Spleen (tissue), 11 donors: ENCODE measurements around the gene CHD3. TPM values are rescaled to one million over a fixed set of nuclear protein-coding genes. Genes with fewer than 3 reads are reported as not detected.

Experiments
- DNase-seq: peaks from one replicate; pipeline ENCODE4 v3.0.0-alpha.2; 2020
- H3K27ac ChIP-seq, 8 donors: fragments of 200-600 bp; sonication (generic) in 7 of 8; 1 replicate in 4 of 8; 2 replicates in 4 of 8; pipeline versions ENCODE4 v1.5.0 to v1.8.0; 2016 to 2021; ENCODE audit warnings: inconsistent platforms in 4 of 8, mild to moderate bottlenecking in 4 of 8, moderate library complexity in 1 of 8
- H3K27me3 ChIP-seq, 7 donors: fragments of 200-600 bp; sonication (generic) in 6 of 7; replicated peaks in 1 of 7; 1 replicate in 4 of 7; 2 replicates in 3 of 7; pipeline versions ENCODE4 v1.5.0 to v1.8.0; 2016 to 2021; ENCODE audit warnings: inconsistent platforms in 3 of 7, mild to moderate bottlenecking in 1 of 7
- H3K36me3 ChIP-seq, 6 donors: fragments of 200-600 bp; sonication (generic) in 5 of 6; 1 replicate in 4 of 6; 2 replicates in 2 of 6; pipeline versions ENCODE4 v1.5.0 to v1.8.0; 2016 to 2021; ENCODE audit warnings: inconsistent platforms in 2 of 6
- H3K4me1 ChIP-seq, 6 donors: fragments of 200-600 bp; sonication (generic) in 5 of 6; 1 replicate in 3 of 6; 2 replicates in 3 of 6; pipeline versions ENCODE4 v1.5.0 to v1.8.0; 2016 to 2021; ENCODE audit warnings: inconsistent platforms in 3 of 6
- H3K4me3 ChIP-seq, 8 donors: fragments of 200-600 bp; sonication (generic) in 7 of 8; 1 replicate in 4 of 8; 2 replicates in 4 of 8; pipeline versions ENCODE4 v1.5.0 to v1.8.0; 2016 to 2021; ENCODE audit warnings: inconsistent platforms in 4 of 8, mild to moderate bottlenecking in 4 of 8, moderate library complexity in 2 of 8
- H3K9me3 ChIP-seq, 8 donors: fragments of 200-600 bp; sonication (generic) in 7 of 8; 1 replicate in 4 of 8; 2 replicates in 4 of 8; pipeline versions ENCODE4 v1.5.0 to v1.8.0; 2016 to 2021; ENCODE audit warnings: inconsistent platforms in 4 of 8
- CTCF ChIP-seq, 11 experiments: fragments of 200-600 bp in 7 of 11; fragments of 450-650 bp in 4 of 11; sonication (generic) in 4 of 11; IDR thresholded peaks in 8 of 11; conservative IDR thresholded peaks in 3 of 11; 1 replicate in 7 of 11; 2 replicates in 4 of 11; pipeline versions ENCODE4 v1.4.0 to v1.8.0; 2016 to 2021; ENCODE audit warnings: antibody characterized with exemption in 11 of 11, inconsistent platforms in 4 of 11, mild to moderate bottlenecking in 1 of 11
- POLR2A ChIP-seq, 3 donors: fragments of 450-650 bp; IDR thresholded peaks; one replicate each; pipeline ENCODE4 v1.5.1; 2017; ENCODE audit warnings: antibody characterized with exemption in 3 of 3, mild to moderate bottlenecking in 1 of 3
- POLR2AphosphoS5 ChIP-seq, 3 donors: sonication (generic); formaldehyde crosslinking; IDR thresholded peaks; one replicate each; pipeline ENCODE4 v1.5.1; 2017; ENCODE audit warnings: antibody characterized with exemption in 3 of 3
- WGBS, 5 donors: extraction: QIAGEN DNeasy Blood & Tissue Kit in 3 of 5; methylation state at CpG; one replicate each; pipeline versions ENCODE4 v1.1.5 to v1.1.7; 2013 to 2018; 5-methylcytosine and 5-hydroxymethylcytosine counted together
- intact Hi-C: fragments of 100-400 bp; cut with DNase I; formaldehyde crosslinking; loops from one replicate; pipeline ENCODE4 v1.15.0; 2023; ENCODE audit warnings: low total_unique reads
- polyA plus RNA-seq, 3 donors: library from polyadenylated mRNA; stranded (reverse); fragments of 200-250 nt; gene quantifications; one replicate each; pipeline ENCODE4 v1.2.1, GENCODE V29; 2013
- total RNA-seq, 7 donors: library from RNA; depleted of rRNA in 3 of 7; stranded (reverse); fragments of >200 nt in 3 of 7; fragmentation: NEBNext Ultra II Directional in 4 of 7; extraction: Animal tissue kit (Norgen Biotek cat#: 25700) in 4 of 7; gene quantifications; one replicate each; pipeline versions ENCODE4 v1.1.0 to v1.2.1, GENCODE V29; 2016 to 2021
- donor health status: healthy with polysubstance abuse.
- donor health status: DM: no; HTN: no; CAD: no; lungs with moderate emphysema.
- donor health status: DM: no; HTN: no; CAD: no.
- donor health status: Bipolar disorder and iron deficiency.
- donor health status: healthy.
- donor health status: DM: no; HTN: no; CAD: no.
- donor health status: DM: yes; HTN: yes; CAD: no.

The CHD3 gene
- total and polyA plus RNA-seq, 10 donors: 37.0 to 117 (median 82.5) TPM

DNA sequence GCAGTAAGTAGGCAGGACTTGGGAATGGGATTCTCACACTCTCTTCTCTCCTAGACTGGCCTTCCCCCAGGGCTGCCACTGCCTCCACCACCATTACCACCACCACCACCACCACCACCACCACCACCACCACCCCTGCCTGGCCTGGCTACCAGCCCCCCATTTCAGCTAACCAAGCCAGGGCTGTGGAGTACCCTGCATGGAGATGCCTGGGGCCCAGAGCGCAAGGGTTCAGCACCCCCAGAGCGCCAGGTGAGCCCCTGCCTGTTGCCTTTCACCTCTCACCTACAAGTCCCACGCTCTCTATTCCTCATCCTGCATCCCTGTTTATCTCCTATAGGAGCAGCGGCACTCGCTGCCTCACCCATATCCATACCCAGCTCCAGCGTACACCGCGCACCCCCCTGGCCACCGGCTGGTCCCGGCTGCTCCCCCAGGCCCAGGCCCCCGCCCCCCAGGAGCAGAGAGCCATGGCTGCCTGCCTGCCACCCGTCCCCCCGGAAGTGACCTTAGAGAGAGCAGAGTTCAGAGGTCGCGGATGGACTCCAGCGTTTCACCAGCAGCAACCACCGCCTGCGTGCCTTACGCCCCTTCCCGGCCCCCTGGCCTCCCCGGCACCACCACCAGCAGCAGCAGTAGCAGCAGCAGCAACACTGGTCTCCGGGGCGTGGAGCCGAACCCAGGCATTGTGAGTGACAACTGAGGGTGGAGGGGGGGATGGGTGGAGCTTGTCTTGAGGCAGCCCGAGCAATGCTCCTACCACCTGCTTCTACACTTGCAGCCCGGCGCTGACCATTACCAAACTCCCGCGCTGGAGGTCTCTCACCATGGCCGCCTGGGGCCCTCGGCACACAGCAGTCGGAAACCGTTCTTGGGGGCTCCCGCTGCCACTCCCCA is 41.6 kb upstream of the CHD3 start:
- TF ChIP-seq POLR2AphosphoS5 (IDR thresholded peaks at IDR 0.05) (peak in 2 of 3 donors; percentile 13 to 62), CTCF (IDR thresholded peaks at IDR 0.05 in 8 of 11, conservative IDR thresholded peaks at IDR 0.05 in 3 of 11) (no peak)
- Histone ChIP-seq H3K4me3 (no peak overlapping the region), H3K9me3 (no peaks in the 10 kb centered on the region), H3K4me1 (peaks cover 18 to 88% (median 32%) of the 10 kb centered on the region in 6 donors), H3K27me3 (no peaks in the 10 kb centered on the region), H3K36me3 (peaks cover 3 to 71% (median 64%) of the 10 kb centered on the region in 6 donors), H3K27ac (peak overlapping the region in 1 of 8 donors; percentile 3)
- 84 to 92% (median 90%) methylated on average over 31 to 34 of the region's 34 CpGs for WGBS, 5 donors
- intact Hi-C loops: no loop called here
- DNase-seq: no peak

GRCh38 chr17:7848131-7848579 is 40.4 kb upstream of the CHD3 start:
- Histone ChIP-seq H3K36me3 (peaks cover 3 to 82% (median 75%) of the 10 kb centered on the region in 6 donors), H3K9me3 (no peaks in the 10 kb centered on the region), H3K4me1 (peaks cover 20 to 89% (median 35%) of the 10 kb centered on the region in 6 donors), H3K27ac (peak overlapping the region in 1 of 8 donors; percentile 11), H3K4me3 (no peak overlapping the region), H3K27me3 (no peaks in the 10 kb centered on the region)
- intact Hi-C loops: no loop called here
- whole genome bisulfite sequencing, 5 donors: 84 to 92% (median 88%) methylated on average over 16 to 20 of the region's 20 CpGs
- TF ChIP-seq CTCF (IDR thresholded peaks at IDR 0.05 in 8 of 11, conservative IDR thresholded peaks at IDR 0.05 in 3 of 11) (no peak), POLR2AphosphoS5 (IDR thresholded peaks at IDR 0.05) (no peak), POLR2A (IDR thresholded peaks at IDR 0.05) (no peak)
- DNase-seq: no peak

- peak overlapping the region in 1 of 8 donors; percentile 11 for H3K27ac ChIP-seq
- intact Hi-C loops: no loop called here
- H3K36me3 ChIP-seq: peaks cover 3 to 88% (median 81%) of the 10 kb centered on the region in 6 donors
These were observed 39.9 kb upstream of the CHD3 start for GRCh38 chr17:7848739-7849129.

More at GRCh38 chr17:7848739-7849129, 39.9 kb upstream of the CHD3 start:
- H3K4me3 ChIP-seq: no peak overlapping the region
- no peaks in the 10 kb centered on the region for H3K9me3 ChIP-seq
- H3K4me1 ChIP-seq: peaks cover 20 to 91% (median 35%) of the 10 kb centered on the region in 6 donors
- H3K27me3 ChIP-seq: no peaks in the 10 kb centered on the region
- no peak for DNase-seq
- 93 to 95% (median 95%) methylated on average over 13 to 21 of the region's 21 CpGs for WGBS, 5 donors
- TF ChIP-seq CTCF (IDR thresholded peaks at IDR 0.05 in 8 of 11, conservative IDR thresholded peaks at IDR 0.05 in 3 of 11) (no peak), POLR2A (IDR thresholded peaks at IDR 0.05) (no peak), POLR2AphosphoS5 (IDR thresholded peaks at IDR 0.05) (no peak)
